Activated CD4-positive, alpha-beta T cell treated with anti-CD3 and anti-CD28 coated beads, Interleukin-2, amount 50 U/mL, for 16 hours (primary cell): Measurements from ENCODE around the gene DCHS2.

Source experiments
- DNase-seq: peaks from one replicate; pipeline ENCODE4 v3.0.0-alpha.2; 2020

DCHS2 gene

GRCh38 chr4:154192585-154192984 is 299.0 kb downstream of the DCHS2 start:
- DNase-seq, result no peak

GRCh38 chr4:154189346-154189745 is 302.3 kb downstream of the DCHS2 start:
- no peak for DNase-seq

GRCh38 chr4:154186888-154187287 is 304.7 kb downstream of the DCHS2 start:
- DNase-seq, result no peak

- DNase-seq, result no peak
Observed at GRCh38 chr4:154186035-154186434, 305.6 kb downstream of the DCHS2 start.

GRCh38 chr4:154184238-154184637 is 307.4 kb downstream of the DCHS2 start:
- no peak for DNase-seq

GRCh38 chr4:154183264-154183663 is 308.3 kb downstream of the DCHS2 start:
- no peak for DNase-seq
